ENCODE measurements around the gene ECT2L. TPM values are rescaled to one million over a fixed set of nuclear protein-coding genes. Genes with fewer than 3 reads are reported as not detected.

The ECT2L gene
- total RNA-seq, 1 donor from 2014 or later, result not detected

DNA sequence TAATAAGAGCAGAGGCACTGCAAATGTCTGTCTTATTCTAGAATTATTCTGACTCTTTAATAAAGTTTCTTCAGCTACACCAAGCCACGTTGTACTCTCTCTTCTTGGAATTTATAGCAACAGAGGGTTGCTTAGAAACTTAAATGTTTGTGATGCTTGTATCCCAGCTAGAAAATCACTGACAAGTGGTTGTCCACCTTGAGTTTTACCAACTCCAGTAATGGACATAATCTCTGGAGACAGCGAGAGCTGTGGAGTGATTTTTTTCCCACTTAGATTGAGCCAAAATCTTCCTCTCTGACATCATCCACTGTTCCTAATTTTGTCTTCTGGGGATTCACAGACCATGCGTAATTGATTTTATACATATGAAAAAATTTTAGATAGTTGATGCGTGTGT, 8.0 kb downstream of the ECT2L start:
- Mint-ChIP-seq H3K36me3 (ENCODE audit: low read depth, unreplicated experiment) (no peaks in the 10 kb centered on the region), H3K9me3 (ENCODE audit: unreplicated experiment) (no peaks in the 10 kb centered on the region), H3K27ac (ENCODE audit: unreplicated experiment) (no peak overlapping the region), H3K4me1 (ENCODE audit: unreplicated experiment) (no peaks in the 10 kb centered on the region), H3K4me3 (ENCODE audit: unreplicated experiment) (no peak overlapping the region), H3K27me3 (ENCODE audit: unreplicated experiment) (no peaks in the 10 kb centered on the region)
- TF ChIP-seq, protein P1, sequence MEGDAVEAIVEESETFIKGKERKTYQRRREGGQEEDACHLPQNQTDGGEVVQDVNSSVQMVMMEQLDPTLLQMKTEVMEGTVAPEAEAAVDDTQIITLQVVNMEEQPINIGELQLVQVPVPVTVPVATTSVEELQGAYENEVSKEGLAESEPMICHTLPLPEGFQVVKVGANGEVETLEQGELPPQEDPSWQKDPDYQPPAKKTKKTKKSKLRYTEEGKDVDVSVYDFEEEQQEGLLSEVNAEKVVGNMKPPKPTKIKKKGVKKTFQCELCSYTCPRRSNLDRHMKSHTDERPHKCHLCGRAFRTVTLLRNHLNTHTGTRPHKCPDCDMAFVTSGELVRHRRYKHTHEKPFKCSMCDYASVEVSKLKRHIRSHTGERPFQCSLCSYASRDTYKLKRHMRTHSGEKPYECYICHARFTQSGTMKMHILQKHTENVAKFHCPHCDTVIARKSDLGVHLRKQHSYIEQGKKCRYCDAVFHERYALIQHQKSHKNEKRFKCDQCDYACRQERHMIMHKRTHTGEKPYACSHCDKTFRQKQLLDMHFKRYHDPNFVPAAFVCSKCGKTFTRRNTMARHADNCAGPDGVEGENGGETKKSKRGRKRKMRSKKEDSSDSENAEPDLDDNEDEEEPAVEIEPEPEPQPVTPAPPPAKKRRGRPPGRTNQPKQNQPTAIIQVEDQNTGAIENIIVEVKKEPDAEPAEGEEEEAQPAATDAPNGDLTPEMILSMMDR (IDR thresholded peaks at IDR 0.05; ENCODE audit: unreplicated experiment), result no peak
- no peak for DNase-seq (ENCODE audit: low spot score)

DNA sequence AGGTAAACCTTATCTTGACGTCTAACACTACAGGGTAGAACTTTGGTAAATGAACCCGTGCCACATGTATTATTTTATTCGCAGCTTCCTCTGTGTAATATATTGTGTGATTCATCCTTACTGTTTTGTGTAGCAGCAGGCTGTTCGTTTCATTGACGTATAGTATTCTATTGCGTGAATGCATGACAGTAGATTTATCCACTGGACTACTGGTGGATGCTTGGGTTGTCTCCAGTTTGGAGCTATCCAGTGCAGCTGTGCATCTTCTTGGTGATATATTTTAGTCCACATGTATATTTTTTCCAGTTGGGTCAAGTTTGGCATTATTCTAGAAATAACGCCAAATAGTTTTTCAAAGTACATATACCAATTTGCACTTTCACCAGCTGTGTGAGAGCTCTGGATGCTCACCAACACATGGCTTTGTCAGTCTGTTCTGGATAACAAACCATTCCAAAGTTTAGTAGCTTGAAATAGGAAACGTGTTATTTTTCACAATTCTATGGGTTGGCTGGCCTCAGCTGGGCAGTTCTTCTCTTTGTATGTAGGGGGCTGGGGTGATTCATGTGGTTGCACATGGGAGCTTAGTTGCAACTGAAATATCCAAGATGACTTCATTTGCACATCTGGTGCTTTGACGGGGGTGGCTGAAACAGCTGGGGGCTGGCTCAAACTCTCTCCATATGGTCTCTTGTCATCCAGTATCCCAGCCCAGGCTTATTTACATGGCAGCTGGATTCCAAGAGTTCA, 9.3 kb downstream of the ECT2L start:
- Mint-ChIP-seq H3K27me3 (ENCODE audit: unreplicated experiment) (no peaks in the 10 kb centered on the region), H3K36me3 (ENCODE audit: low read depth, unreplicated experiment) (no peaks in the 10 kb centered on the region), H3K4me3 (ENCODE audit: unreplicated experiment) (no peak overlapping the region), H3K27ac (ENCODE audit: unreplicated experiment) (no peak overlapping the region), H3K4me1 (ENCODE audit: unreplicated experiment) (no peaks in the 10 kb centered on the region), H3K9me3 (ENCODE audit: unreplicated experiment) (no peaks in the 10 kb centered on the region)
- no peak for DNase-seq (ENCODE audit: low spot score)
- TF ChIP-seq, protein P1 (IDR thresholded peaks at IDR 0.05; ENCODE audit: unreplicated experiment), result no peak

DNA sequence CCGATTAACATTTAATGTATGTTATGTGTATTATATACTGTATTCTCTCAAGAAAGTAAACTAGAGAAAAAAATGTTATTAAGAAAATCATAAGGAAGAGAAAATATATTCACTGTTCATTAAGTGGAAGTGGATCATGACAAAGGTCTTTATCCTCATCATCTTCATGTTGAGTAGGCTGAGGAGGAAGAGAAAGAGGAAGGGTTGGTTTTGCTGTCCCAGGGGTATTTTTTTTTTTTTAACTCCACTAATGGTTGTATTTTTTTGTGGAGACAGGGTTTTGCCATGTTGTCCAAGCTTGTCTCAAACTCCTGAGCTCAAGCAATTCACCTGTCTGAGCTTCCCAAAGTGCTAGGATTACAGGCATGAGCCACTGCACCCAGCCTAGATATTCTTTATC, 11.0 kb downstream of the ECT2L start:
- Mint-ChIP-seq H3K27ac (ENCODE audit: unreplicated experiment) (no peak overlapping the region), H3K4me3 (ENCODE audit: unreplicated experiment) (no peak overlapping the region), H3K9me3 (ENCODE audit: unreplicated experiment) (no peaks in the 10 kb centered on the region), H3K4me1 (ENCODE audit: unreplicated experiment) (no peaks in the 10 kb centered on the region), H3K27me3 (ENCODE audit: unreplicated experiment) (no peaks in the 10 kb centered on the region), H3K36me3 (ENCODE audit: low read depth, unreplicated experiment) (no peaks in the 10 kb centered on the region)
- TF ChIP-seq, protein P1 (IDR thresholded peaks at IDR 0.05; ENCODE audit: unreplicated experiment), result no peak
- DNase-seq (ENCODE audit: low spot score), result no peak

DNA sequence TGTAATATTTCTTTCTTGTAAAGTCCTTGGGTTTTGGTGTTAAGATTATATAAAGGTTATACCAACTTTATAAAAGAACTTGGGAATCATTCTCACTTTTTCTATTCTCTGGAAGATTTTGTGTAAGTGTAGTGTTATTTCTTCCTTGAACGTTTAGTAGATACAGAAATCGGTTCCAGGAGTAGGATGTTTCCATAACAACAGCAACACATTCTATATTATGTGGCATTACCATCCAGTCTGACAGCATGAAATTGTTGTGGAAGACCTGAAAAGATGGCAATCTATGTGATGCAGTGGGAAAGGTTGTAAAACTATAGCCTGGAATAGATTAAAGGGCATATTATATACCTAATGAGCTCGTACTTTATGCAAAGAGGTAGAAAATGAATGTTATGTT, 13.8 kb downstream of the ECT2L start:
- DNase-seq (ENCODE audit: low spot score), result no peak
- Mint-ChIP-seq H3K36me3 (ENCODE audit: low read depth, unreplicated experiment) (no peaks in the 10 kb centered on the region), H3K4me1 (ENCODE audit: unreplicated experiment) (no peaks in the 10 kb centered on the region), H3K4me3 (ENCODE audit: unreplicated experiment) (no peak overlapping the region), H3K9me3 (ENCODE audit: unreplicated experiment) (no peaks in the 10 kb centered on the region), H3K27ac (ENCODE audit: unreplicated experiment) (no peak overlapping the region), H3K27me3 (ENCODE audit: unreplicated experiment) (no peaks in the 10 kb centered on the region)
- TF ChIP-seq, protein P1 (IDR thresholded peaks at IDR 0.05; ENCODE audit: unreplicated experiment), result no peak

DNA sequence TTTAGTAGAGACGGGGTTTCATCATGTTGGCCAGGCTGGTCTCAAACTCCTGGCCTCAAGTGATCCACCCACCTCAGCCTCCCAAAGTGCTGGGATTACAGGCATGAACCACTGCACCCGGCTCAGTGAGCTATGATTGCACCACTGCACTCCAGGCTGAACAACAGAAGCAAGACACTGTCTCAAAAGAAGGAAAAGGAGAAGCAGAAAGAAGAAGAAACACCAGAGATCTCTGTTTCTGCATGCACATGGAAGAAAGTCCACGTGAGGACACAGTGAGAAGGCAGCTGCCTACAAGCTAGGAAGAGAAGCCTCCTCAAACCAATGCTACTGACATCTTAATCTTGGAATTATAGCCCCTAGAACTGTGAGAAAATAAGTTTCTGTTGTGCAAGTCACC, 16.0 kb downstream of the ECT2L start:
- Mint-ChIP-seq H3K9me3 (ENCODE audit: unreplicated experiment) (no peaks in the 10 kb centered on the region), H3K4me3 (ENCODE audit: unreplicated experiment) (no peak overlapping the region)

More for the DNA sequence above, 16.0 kb downstream of the ECT2L start:
- Mint-ChIP-seq H3K4me1 (ENCODE audit: unreplicated experiment) (no peaks in the 10 kb centered on the region), H3K27me3 (ENCODE audit: unreplicated experiment) (no peaks in the 10 kb centered on the region), H3K36me3 (ENCODE audit: low read depth, unreplicated experiment) (no peaks in the 10 kb centered on the region), H3K27ac (ENCODE audit: unreplicated experiment) (no peak overlapping the region)
- TF ChIP-seq, protein P1 (IDR thresholded peaks at IDR 0.05; ENCODE audit: unreplicated experiment), result no peak
- no peak for DNase-seq (ENCODE audit: low spot score)

Measured in endothelial cell (in vitro differentiated cells).